Heart left ventricle (tissue), 16 donors: Measurements from ENCODE around the gene TDRD5. TPM values are rescaled to one million over a fixed set of nuclear protein-coding genes. Genes with fewer than 3 reads are reported as not detected.

Experiments used
- ATAC-seq, 4 donors: fragments of 200-7000 bp; cut with Tn5 transposase; one replicate each; pipeline ENCODE4 v1.9.1; 2020 to 2022; ENCODE audit warnings: moderate library complexity in 4 of 4, mild to moderate bottlenecking in 3 of 4, moderate number of reproducible peaks in 1 of 4
- DNase-seq, 5 donors: peaks; one replicate each; pipeline ENCODE4 v3.0.0-alpha.2; 2020
- H3K27ac ChIP-seq, 12 donors: fragments of 200-600 bp; sonication (generic) in 4 of 12; one replicate each; pipeline versions ENCODE4 v1.5.0 to v1.8.0; 2016 to 2022; ENCODE audit warnings: mild to moderate bottlenecking in 2 of 12
- H3K27me3 ChIP-seq, 9 donors: fragments of 200-600 bp; sonication (generic) in 2 of 9; one replicate each; pipeline versions ENCODE4 v1.5.1 to v1.8.0; 2016 to 2022; ENCODE audit warnings: mild to moderate bottlenecking in 3 of 9
- H3K36me3 ChIP-seq, 9 donors: fragments of 200-600 bp; sonication (generic) in 2 of 9; one replicate each; pipeline versions ENCODE4 v1.5.0 to v1.8.0; 2018 to 2022; ENCODE audit warnings: mild to moderate bottlenecking in 2 of 9
- H3K4me1 ChIP-seq, 12 donors: fragments of 200-600 bp; sonication (generic) in 4 of 12; one replicate each; pipeline versions ENCODE4 v1.5.0 to v1.8.0; 2016 to 2022; ENCODE audit warnings: mild to moderate bottlenecking in 3 of 12
- H3K4me3 ChIP-seq, 12 donors: fragments of 200-600 bp; sonication (generic) in 4 of 12; one replicate each; pipeline versions ENCODE4 v1.5.0 to v1.8.0; 2017 to 2022; ENCODE audit warnings: mild to moderate bottlenecking in 9 of 12, moderate library complexity in 4 of 12
- H3K9me3 ChIP-seq, 12 donors: fragments of 200-600 bp; sonication (generic) in 4 of 12; one replicate each; pipeline versions ENCODE4 v1.5.0 to v1.8.0; 2016 to 2022; ENCODE audit warnings: mild to moderate bottlenecking in 1 of 12
- POLR2A ChIP-seq, 2 donors: fragments of 450-650 bp; IDR thresholded peaks; one replicate each; pipeline ENCODE4 v1.6.1; 2017; ENCODE audit warnings: antibody characterized with exemption in 2 of 2, mild to moderate bottlenecking in 2 of 2, moderate library complexity in 2 of 2
- WGBS, 4 donors: extraction: QIAGEN DNeasy Blood & Tissue Kit in 2 of 4; methylation state at CpG; one replicate each; pipeline versions ENCODE4 v1.1.5 to v1.1.7; 2013 to 2018; 5-methylcytosine and 5-hydroxymethylcytosine counted together
- intact Hi-C, 10 donors: fragments of 100-400 bp; cut with DNase I; formaldehyde crosslinking; loops; one replicate each; pipeline versions ENCODE4 v1.11.1 to v1.14.2; 2022
- polyA plus RNA-seq, 2 donors: library from polyadenylated mRNA; stranded (reverse); fragments of 200-250 nt; gene quantifications; one replicate each; pipeline ENCODE4 v1.2.3, GENCODE V29; 2013
- total RNA-seq, 9 donors: library from RNA; depleted of rRNA in 2 of 9; stranded (reverse); fragments of >200 nt in 2 of 9; fragmentation: NEBNext Ultra II Directional in 3 of 9; extraction: Animal tissue kit (Norgen Biotek cat#: 25700) in 3 of 9; gene quantifications; one replicate each; pipeline versions ENCODE4 v1.1.0 to v1.2.4, GENCODE V29; 2016 to 2023
- TF ChIP-seq, protein P1 (sequence below), 12 donors: fragments of 200-600 bp; sonication (generic) in 4 of 12; IDR thresholded peaks; one replicate each; pipeline versions ENCODE4 v1.5.0 to v1.8.0; 2018 to 2022; ENCODE audit warnings: antibody characterized with exemption in 12 of 12, mild to moderate bottlenecking in 5 of 12
- donor health status: ischemic (EF 13 %, LVEDD 7.1; RV severe dilation, severe dysfunction).
- donor health status: healthy with polysubstance abuse.
- donor health status: DM: no; HTN: yes; CAD: no.
- donor health status: DM: no; HTN: no; CAD: no.
- donor health status: ischemic (EF 25% LVEDD 6.9; RV normal size, moderate dysfunction).
- donor health status: ischemic (EF 25% LVEDD 5.7; RV mildly dilated, moderate dysfunction).
- donor health status: healthy.
- donor health status: DM: yes; HTN: yes; CAD: no.
- donor health status: ischemic (EF 35%, LVEDD 5.7; RV mildly dilated, moderate dysfunction).
- donor health status: nonischemic (EF 11% LVEDD 7.7; RV severe dilation, severe dysfunction).
- donor health status: DM: yes; HTN: yes; CAD: no.
- donor health status: PGD.
- donor health status: ischemic (EF 29% LVEDD 5.4; RV normal size, mild dysfunction).
- donor health status: nonischemic (EF 23%, LVEDD 6.1; RV moderate dilation, normal function).

Gene TDRD5
- total and polyA plus RNA-seq, 11 donors, result 0.34 TPM; not detected in 10

DNA sequence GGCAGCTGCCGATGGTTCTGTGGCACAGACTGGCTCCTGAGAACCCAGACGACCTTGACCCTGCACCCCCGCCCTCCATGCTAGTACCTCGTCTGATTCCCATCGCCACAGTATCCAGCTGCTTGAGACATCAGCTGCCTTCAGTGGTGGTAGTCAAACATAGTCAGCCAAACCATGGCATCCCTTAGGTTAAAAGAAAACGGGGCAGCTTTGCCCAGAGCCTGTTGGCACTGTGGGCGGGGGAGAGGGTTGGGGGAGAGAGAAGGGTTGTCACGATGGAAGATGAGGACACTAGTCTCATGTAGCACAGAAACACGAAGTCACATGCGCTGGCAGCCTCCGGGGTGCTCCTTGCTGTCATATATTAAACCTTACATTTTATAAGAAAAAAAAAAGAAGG is 961 bp upstream of the TDRD5 start:
- WGBS, 4 donors, result 87 to 90% (median 89%) methylated on average over 11 of the region's 11 CpGs
- Histone ChIP-seq H3K4me1 (peaks cover 0 to 15% (median 0%) of the 10 kb centered on the region in 12 donors), H3K27ac (no peak overlapping the region), H3K36me3 (no peaks in the 10 kb centered on the region), H3K9me3 (no peaks in the 10 kb centered on the region), H3K4me3 (no peak overlapping the region), H3K27me3 (peaks cover 6 to 57% (median 25%) of the 10 kb centered on the region in 9 donors)
- TF ChIP-seq, protein P1, sequence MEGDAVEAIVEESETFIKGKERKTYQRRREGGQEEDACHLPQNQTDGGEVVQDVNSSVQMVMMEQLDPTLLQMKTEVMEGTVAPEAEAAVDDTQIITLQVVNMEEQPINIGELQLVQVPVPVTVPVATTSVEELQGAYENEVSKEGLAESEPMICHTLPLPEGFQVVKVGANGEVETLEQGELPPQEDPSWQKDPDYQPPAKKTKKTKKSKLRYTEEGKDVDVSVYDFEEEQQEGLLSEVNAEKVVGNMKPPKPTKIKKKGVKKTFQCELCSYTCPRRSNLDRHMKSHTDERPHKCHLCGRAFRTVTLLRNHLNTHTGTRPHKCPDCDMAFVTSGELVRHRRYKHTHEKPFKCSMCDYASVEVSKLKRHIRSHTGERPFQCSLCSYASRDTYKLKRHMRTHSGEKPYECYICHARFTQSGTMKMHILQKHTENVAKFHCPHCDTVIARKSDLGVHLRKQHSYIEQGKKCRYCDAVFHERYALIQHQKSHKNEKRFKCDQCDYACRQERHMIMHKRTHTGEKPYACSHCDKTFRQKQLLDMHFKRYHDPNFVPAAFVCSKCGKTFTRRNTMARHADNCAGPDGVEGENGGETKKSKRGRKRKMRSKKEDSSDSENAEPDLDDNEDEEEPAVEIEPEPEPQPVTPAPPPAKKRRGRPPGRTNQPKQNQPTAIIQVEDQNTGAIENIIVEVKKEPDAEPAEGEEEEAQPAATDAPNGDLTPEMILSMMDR (IDR thresholded peaks at IDR 0.05), result no peak
- TF ChIP-seq POLR2A (IDR thresholded peaks at IDR 0.05), result no peak
- ATAC-seq (no peak), DNase-seq (no peak)
- intact Hi-C loops, result no loop called here

DNA sequence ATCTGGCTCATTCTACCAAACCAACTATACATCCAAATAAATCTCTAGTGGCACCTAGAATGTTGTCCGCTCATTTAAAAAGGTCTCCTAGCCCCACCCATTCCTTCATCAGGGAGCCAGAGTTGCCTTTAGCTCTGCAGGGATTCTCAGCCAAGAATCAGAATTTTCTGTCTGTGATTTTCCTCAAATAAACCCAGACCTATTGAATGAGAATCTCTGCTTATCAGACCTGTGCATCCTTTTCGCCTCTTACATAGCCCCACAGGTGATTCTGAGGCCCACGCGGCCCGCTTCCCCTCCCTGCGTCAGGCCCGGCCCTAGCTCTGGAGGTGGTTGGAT is 410 bp upstream of the TDRD5 start:
- DNase-seq (no peak), ATAC-seq (no peak)
- Histone ChIP-seq H3K4me3 (peak overlapping the region in 1 of 12 donors; percentile 16), H3K27ac (no peak overlapping the region), H3K36me3 (no peaks in the 10 kb centered on the region), H3K27me3 (peaks cover 6 to 52% (median 24%) of the 10 kb centered on the region in 9 donors), H3K9me3 (no peaks in the 10 kb centered on the region), H3K4me1 (peaks cover 0 to 11% (median 0%) of the 10 kb centered on the region in 12 donors)
- TF ChIP-seq, protein P1 (IDR thresholded peaks at IDR 0.05), result no peak
- no peak for TF ChIP-seq POLR2A (IDR thresholded peaks at IDR 0.05)
- intact Hi-C loops, result no loop called here
- 23 to 35% (median 30%) methylated on average over 7 of the region's 7 CpGs for WGBS, 4 donors

DNA sequence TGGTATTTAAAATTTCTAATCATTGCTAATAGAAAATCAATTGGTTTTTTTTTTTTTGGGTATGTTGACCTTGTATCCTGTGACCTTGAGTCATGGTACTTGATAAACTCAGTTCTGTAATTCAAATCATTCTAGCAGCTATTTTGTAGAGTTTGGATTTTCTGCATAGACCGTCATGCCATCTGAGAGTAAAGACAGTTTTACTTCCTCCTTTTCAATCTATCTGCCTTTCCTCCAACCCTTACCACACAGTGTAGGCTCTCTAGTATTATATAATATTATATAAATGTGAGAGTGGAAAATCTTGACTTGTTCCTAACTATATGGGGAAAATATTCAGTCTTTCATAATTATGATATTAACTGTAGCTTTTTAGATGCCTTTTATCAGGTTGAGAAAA is 7.0 kb downstream of the TDRD5 start:
- Histone ChIP-seq H3K4me1 (no peaks in the 10 kb centered on the region), H3K9me3 (peaks cover 0 to 6% (median 0%) of the 10 kb centered on the region in 12 donors), H3K36me3 (no peaks in the 10 kb centered on the region), H3K4me3 (no peak overlapping the region), H3K27ac (no peak overlapping the region), H3K27me3 (peaks cover 0 to 35% (median 4%) of the 10 kb centered on the region in 9 donors)
- WGBS, 4 donors, result 71 to 83% (median 80%) methylated on average over 1 of the region's 1 CpG
- TF ChIP-seq, protein P1 (IDR thresholded peaks at IDR 0.05), result no peak
- TF ChIP-seq POLR2A (IDR thresholded peaks at IDR 0.05), result no peak
- no peak for DNase-seq
- ATAC-seq, result no peak
- intact Hi-C loops, result no loop called here

DNA sequence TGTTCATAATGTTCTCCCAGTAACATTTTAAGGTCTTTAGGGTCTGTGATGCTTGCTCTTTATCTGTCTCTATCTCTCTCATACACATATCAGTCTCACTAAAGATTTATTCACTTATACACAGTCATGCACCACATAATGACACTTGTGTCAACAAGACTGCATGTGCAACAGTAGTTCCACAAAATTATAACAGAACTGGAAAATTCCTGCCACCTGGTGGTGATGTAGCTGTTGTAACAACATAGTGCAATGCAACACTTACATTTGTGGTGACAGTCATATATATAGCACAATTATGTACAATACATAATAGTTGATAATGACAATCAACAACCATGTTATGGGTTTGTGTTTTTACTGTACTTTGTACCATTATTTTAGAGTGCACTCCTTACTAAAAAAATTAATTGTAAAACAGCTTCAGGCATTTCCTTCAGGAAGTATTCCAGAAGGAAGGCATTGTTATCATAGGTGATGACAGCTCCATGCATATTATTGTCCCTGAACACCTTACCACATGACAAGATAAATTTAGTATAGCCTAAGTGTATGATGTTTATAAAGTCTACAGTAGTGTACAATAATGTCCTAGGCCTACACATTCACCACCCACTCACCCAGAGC is 8.1 kb downstream of the TDRD5 start:
- Histone ChIP-seq H3K36me3 (no peaks in the 10 kb centered on the region), H3K4me3 (no peak overlapping the region), H3K27ac (no peak overlapping the region), H3K27me3 (peaks cover 0 to 27% (median 4%) of the 10 kb centered on the region in 9 donors), H3K9me3 (peaks cover 0 to 6% (median 0%) of the 10 kb centered on the region in 12 donors), H3K4me1 (no peaks in the 10 kb centered on the region)
- DNase-seq (no peak), ATAC-seq (no peak)
- TF ChIP-seq POLR2A (IDR thresholded peaks at IDR 0.05), result no peak
- TF ChIP-seq, protein P1 (IDR thresholded peaks at IDR 0.05), result peak in 9 of 12 donors; percentile 14 to 38 (median 20)
- intact Hi-C loops, result no loop called here
